Stimulated activated CD4-positive, alpha-beta T cell treated with anti-CD3 and anti-CD28 coated beads, Interleukin-4, amount 100 ng/mL, for 48 hours (primary cell): ENCODE measurements around the gene PFDN6.
"Not testable (repeated sequence)": the region's sequence is repeated elsewhere in the genome, so short reads cannot be mapped to it uniquely, and the experiment has no call there.

Experiments
- DNase-seq, 2 donors: peaks; one replicate each; pipeline ENCODE4 v3.0.0-alpha.2; 2020; ENCODE audit warnings: low read depth in 2 of 2

PFDN6 gene

DNA sequence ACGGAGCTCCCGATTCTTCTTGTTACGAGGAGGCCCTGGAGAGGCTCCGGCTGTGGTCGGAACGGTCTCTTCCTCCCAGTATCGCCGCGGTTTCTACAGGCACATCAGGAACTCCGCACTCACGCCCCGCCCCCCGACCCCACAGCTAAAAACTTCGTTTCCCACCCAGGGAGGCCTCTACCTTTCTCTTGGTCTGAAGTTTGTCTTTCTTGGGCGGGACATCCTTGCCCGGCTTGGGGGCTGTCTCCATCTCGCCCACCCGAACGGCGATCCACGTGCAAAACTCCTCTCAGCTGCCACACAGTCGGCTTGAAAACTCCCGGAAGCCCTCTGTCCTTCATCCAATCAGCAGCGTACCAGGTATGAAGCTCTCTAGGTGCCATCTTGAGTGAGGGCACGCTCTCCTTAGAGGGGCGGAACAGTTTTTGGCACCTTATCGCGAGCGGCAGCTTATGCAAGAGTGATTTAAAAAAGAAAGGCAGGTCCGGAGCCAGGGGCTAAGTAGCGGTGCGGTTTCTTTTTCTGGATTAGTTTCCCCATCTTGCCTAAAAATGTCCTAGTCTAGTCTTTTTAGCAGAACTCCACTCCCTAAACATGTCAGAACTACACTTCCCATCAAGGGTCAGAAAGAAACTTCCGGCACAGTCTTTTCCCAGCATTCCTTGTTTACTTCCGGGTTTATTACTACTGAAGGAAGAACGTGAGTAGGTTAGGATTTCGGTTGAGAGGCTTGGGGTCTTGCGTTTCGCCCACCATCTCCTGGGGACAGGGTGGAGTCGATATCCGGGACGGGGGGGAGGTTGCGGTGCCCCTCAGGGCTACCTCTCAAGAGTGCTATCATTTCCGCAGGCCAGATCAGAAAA is at the start of gene PFDN6, which contains the start of gene WDR46:
Gene PFDN6 (plus strand): TSS at position 681 of the 863 bp plus-strand sequence. CDS start 256 bp downstream, outside the sequence.
Gene WDR46 (minus strand): TSS at position 319 of the 863 bp plus-strand sequence. CDS start 69 bp downstream, at position 250.
- DNase-seq: peak; percentile 59 to 79

DNA sequence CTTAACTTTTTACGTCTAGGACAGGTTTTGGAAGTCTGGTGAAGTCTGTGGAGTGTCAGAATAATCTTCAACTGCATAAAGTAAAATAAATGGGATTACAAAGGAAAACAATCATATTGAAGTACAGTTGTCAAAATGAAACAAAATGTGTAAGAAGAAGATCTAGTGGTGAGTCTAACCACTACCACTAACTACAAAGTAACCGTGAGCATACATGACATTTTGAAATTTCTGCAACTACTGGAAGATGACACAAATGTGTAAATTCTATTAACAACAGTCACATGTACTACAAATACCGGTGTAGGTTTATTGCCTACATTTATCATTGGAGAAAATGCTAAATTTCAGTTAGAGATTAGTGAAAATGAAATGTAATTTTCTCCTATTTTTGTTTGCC is 47.4 kb upstream of the PFDN6 start:
- DNase-seq: no peak

DNA sequence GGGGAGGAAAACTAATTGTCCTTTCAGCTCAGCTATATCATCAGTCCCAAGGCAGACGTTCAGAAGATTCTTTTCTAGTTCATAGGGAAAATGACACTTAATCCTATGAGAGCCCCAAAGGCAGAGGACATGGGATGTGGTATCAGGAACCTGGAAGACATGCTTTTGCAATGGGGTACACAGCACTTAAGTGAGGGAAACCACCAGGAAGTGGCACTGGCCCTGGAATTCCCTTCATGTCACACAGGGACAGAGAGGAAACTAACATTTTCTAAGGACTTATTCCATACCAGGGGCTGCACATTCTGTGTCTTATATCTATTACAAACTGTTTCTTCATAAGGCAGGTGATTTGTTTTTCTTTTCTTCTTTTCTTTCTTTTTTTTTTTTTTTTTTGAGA is 45.9 kb upstream of the PFDN6 start:
- no peak for DNase-seq

DNA sequence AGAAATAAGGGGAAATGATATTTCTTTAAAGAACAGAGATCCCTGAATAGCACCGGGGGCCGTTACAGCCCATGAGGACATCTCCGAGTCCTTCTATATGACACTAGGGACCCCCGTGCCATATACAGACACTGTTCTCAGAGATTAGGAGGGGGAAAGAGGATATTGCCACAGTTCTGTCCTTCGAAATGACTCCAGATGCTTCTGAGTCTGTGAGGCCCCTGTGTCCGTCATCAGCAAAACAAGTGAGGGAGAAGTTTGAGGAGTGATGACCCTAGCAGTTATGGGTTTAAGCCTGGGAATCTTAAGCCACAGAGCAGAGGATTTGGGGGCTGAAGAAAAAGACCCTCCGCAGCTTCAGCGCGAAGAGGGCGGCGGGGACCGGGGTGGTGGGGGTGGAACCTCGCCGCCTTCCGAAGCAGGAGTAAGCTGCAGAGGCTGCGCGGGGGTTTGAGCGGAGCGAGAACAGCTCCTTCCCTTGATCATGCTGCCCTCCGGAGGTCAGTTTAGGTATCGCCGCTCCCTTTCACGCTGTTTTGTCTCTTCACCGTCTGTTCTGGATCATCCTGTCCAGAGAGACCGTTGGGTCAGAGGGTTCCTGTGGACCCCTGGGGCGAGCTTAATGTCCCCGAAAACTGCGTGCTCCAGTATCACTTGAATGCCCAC is 41.3 kb upstream of the PFDN6 start:
- DNase-seq: peak; percentile 85 to 92

DNA sequence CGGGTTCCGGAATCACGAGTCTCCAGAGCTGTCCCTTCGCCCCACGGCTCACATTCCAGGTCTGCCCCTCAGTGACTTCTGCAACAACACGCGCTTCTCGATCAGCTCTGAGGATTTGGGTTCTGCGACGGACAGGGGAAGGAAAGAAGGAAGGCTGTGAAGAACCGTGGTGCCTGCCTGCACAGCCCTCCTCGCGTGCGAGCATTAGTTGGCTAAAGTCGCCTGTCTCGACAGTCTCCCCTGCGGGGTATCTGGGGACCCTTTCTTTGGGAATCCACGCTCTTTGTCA is 40.8 kb upstream of the PFDN6 start:
- no peak for DNase-seq

- peak; percentile 92 to 96 for DNase-seq
Observed at GRCh38 chr6:33248932-33249731, 40.3 kb upstream of the PFDN6 start.

DNA sequence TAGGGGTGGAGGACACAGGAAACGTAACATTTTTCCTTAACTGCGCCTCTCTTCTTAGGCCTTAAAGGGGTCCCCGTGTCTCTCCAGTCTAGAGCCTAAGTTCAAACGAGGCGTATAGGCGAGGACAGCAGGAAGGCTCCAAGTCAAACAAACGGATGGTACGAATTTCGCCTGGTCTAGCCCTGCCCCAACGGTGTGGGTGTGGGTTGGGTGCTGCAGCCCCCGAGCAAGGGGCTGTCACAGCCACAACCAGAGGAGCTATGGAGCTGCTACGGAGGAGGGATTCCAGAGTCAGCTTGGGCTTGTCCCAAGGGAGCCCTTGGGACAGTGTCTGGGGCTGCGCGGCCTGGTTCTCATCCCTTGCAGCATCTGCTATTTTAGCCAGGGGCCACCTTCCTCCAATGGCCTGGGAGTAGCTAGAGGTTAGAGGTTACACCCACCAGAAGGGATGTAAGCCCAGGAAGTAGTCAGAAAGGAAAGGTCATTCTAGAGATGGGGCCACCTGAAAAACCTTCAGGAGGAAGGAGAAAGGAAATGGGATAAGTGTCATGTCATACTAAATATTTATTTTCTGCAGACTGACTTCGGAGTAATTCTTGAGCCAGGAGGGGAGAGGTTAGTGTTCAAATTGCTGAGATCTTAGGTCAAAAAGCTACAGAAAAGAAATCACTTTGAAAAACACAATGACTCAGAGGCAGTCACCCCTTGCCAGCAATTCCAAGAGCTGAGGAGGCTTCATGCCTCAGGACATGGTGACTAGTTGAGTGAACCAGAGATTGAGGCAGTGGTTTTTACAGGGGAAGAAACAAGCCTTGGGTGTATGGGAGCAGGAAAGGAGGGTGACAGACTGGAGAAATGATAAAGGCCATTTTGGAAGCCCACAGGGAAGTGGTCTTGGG is 39.4 kb upstream of the PFDN6 start:
- DNase-seq: no peak

- DNase-seq: no peak
Observed at GRCh38 chr6:33250731-33251130, 38.7 kb upstream of the PFDN6 start.

GRCh38 chr6:33251395-33252012 is 37.9 kb upstream of the PFDN6 start:
- DNase-seq: no peak

GRCh38 chr6:33252759-33253158 is 36.6 kb upstream of the PFDN6 start:
- DNase-seq: no peak

- no peak for DNase-seq
Observed at GRCh38 chr6:33254591-33254990, 34.8 kb upstream of the PFDN6 start.

- DNase-seq: no peak
Observed at GRCh38 chr6:33259032-33259431, 30.4 kb upstream of the PFDN6 start.

GRCh38 chr6:33262490-33262889 is 26.9 kb upstream of the PFDN6 start:
- DNase-seq: not testable (repeated sequence)

DNA sequence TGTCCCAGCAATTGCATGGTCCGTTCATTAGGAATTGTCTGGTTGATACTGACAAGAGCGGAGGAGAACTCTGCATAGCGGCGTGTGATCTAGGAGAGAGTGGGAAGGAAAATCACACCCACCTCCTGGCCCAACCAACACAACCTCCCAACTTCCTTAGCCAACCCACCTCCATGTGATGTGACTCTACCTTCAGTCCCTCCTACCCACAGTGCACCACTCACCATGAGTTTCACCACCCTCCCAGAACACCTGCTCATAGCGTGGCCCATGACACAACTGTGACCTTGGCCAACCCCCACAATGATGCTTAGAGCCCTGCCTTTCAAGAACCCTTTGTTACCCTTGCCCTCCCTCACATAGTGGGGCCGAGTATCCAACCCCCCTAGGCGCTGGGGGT is 25.4 kb upstream of the PFDN6 start:
- DNase-seq: no peak

GRCh38 chr6:33271117-33271467 is 18.3 kb upstream of the PFDN6 start:
- no peak for DNase-seq

- peak; percentile 73 to 86 for DNase-seq
Observed at GRCh38 chr6:33271468-33272274, 17.7 kb upstream of the PFDN6 start, which contains the start of the genes RPS18 and VPS52. Gene RPS18 (plus strand): TSS chr6:33272075. CDS start chr6:33272120, 45 bp downstream. Gene VPS52 (minus strand): TSS chr6:33271876. CDS start chr6:33271675, 201 bp downstream.

GRCh38 chr6:33272275-33273128 is 16.9 kb upstream of the PFDN6 start:
- DNase-seq: no peak

GRCh38 chr6:33273129-33273923 is 16.1 kb upstream of the PFDN6 start:
- DNase-seq: no peak
